Occipital lobe (tissue), 2 donors: Measurements from ENCODE around the gene KRT77. TPM values are rescaled to one million over a fixed set of nuclear protein-coding genes. Genes with fewer than 3 reads are reported as not detected.
"Not testable (repeated sequence)": the region's sequence is repeated elsewhere in the genome, so short reads cannot be mapped to it uniquely, and the experiment has no call there.

Experiments
- DNase-seq: peaks from one replicate; lab custom pipeline; 2025; lab: John Stamatoyannopoulos, UW
- total RNA-seq: library from RNA; depleted of rRNA; stranded (reverse); fragments of >200 nt; gene quantifications from one replicate; pipeline ENCODE4 v1.2.3, GENCODE V29; 2014

The KRT77 gene
- total RNA-seq, 1 donor from 2014 or later = not detected

DNA sequence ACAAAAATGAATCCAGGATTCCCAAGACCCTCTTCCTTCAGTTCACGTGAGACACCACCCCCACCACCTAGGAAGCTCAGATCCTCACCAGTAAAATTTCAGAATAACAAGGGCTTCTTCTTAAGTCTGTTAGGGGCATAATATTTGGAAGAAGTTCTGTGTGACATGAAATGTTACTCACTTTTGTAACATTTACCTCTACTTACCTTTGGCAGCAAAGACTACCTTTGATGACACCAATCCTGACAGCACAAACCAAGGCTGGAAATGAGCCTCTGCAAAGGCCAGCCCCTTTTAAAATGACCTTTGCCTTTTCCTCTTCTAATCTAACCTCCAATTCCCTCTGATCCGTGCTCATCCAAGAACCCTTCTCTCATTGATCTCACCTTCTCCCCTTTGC, 19.4 kb upstream of the KRT77 start:
- no peak for DNase-seq

DNA sequence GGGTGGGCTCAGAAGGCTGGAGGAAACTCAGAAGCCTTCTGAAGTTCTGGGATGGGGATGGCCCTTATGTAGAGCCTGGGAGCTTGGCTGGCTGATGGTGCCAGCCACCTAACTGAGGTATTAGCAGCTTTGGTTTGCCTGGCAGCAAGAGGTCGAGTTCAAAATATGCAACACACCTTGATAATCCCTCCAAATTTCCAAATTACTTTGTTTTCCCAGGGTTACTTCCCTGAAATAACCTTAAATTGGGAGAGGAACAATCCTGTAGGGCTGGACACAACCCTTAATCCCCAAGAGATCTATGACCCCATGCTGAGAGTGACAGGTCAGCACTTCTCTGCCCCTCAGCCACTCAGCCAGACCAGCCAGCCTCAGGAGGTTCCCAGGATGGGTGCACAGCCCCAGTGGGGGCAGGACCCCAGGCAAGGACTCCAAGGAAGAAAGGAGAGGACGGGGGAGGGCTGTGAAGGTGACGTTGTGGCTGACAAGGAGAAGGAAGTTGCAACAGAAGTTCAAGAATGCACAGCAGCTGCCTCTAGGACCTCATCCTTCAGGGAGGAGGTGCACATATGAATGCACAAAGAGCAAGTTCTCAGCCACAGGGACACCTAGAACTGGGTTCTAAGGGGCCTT, 18.6 kb upstream of the KRT77 start:
- no peak for DNase-seq

DNA sequence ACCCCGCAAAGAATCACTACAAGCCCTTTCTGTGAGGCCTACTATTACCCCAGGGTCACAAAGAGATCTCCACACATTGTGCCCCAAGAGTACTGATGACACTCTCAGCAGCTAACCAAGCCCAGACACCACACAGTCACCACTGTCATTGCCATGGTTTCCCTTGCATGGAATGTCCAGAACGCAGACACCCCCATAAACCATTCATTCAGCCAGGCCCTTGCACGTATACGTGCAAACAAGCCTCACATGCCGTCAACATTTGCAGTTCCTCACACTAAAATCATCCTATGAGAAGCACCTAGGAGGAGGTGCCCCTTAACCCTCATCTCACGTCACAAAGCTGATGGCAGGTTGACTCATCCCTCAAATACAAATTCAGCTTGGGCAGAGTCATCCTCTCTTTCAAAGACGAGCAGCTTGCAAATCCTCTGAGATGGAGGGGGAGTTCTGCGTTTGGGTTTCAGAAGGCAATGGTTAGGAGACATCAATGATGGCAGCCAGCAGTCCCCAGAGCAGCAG, 17.1 kb upstream of the KRT77 start:
- DNase-seq = no peak

DNA sequence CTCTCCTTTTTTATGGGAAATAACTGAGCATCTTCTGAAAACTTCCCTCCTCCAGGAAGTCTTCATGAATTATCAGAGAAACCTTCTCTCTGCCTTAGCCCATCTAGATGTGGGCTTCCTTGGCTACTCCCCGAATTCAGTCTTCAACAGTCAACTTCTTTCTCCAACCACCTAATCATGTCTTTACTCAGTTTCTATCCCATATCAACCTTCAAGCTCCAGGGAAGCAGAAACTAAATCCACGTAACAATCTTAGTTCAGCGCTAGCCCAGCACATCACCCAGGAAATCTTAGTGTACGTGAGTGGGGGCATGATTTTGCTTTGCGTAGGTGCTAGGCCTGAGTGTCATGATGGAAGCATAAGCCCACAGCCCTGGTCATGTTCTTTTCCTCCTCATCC, 12.7 kb upstream of the KRT77 start:
- DNase-seq = no peak

DNA sequence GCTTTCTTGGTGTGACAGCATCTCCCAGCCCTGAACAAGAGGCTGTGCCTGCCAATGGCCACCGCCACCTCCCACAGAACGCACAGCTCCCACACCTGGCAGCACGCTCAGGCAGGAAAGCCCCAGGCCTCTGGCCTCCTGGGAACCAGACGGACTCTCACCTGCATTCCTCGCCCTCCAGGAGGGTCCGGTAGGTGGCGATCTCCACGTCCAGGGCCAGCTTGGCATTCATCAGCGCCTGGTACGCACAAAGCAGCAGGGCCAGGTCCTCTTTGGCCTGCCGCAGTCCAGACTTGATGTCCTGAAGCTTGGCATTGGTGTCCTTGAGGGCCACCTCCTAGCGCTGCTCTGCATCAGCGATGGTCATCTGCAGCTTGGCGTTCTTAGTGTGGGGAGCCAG, 12.1 kb upstream of the KRT77 start:
- DNase-seq = no peak

DNA sequence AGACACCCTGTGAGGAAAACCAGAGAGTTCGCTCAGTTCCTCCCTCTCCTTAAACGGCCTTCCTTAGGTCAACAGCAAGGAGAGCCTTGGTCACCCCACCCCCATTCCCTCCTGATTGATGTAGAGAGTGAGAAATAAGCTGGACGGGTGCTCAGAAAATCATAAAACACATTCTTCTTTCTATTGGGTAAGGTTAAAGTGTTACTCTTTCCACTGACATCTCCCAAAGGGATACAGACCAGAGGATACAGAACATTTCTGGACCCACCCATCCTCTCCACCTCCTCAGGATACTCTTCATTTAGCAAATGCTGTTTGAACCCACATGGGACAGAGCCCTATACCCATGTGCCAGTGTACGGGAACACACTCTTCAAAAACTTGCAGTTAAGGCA, 11.6 kb upstream of the KRT77 start:
- DNase-seq = no peak

DNA sequence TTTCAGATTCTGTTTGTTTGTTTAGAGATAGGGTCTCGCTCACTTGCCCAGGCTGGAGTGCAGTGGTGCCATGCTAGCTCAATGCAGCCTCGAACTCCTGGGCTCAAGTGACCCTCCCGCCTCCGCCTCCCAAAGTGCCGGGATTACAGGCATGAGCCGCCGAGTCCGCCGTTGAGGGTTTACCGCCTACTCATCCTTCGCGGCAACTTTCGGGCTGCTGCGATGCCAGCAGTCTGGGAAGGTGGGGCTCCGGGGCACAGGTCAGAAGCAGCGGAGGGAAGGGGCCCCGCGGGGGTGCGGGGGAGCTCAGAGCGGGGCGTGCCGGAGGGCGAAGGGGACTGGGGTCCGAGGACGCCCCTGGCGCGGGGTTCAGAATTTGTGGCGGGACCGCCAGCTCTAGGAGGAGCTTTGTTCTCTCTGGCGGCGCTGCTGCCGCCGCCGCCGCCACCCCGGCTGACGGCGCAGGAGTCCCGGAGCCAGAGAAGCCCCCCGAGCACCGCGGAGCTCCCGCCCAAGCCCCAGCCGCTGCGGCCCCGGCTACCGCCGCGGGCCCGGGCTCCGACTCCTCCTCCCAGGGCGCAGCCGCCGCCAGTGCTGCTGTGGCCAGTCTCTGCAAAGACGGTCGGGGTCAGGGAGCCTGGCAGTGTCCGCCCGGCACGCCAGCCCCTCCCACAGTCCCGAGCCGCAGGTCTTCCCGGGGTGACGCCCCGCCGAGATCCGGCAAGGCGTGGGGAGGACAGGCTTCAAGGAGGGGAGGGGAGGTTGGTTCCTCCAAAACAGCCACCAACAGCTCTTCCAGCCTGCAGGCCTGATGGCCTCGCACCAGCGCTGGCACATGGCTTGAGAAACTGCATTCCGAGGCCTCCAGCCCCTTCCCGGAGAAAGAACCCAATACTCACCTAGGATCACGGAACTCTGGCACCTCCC, 10.9 kb upstream of the KRT77 start:
- DNase-seq = no peak

DNA sequence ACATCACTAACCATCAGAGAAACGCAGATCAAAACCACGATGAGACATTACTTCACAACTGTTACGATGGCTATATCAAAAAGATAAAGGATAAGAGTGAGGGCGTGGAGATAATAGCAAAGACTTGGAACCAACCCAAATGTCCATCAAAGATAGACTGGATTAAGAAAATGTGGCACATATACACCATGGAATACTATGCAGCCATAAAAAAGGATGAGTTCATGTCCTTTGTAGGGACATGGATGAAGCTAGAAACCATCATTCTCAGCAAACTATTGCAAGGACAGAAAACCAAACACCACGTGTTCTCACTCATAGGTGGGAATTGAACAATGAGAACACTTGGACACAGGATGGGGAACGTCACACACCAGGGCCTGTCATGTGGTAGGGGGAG, 8.8 kb upstream of the KRT77 start:
- not testable (repeated sequence) for DNase-seq

DNA sequence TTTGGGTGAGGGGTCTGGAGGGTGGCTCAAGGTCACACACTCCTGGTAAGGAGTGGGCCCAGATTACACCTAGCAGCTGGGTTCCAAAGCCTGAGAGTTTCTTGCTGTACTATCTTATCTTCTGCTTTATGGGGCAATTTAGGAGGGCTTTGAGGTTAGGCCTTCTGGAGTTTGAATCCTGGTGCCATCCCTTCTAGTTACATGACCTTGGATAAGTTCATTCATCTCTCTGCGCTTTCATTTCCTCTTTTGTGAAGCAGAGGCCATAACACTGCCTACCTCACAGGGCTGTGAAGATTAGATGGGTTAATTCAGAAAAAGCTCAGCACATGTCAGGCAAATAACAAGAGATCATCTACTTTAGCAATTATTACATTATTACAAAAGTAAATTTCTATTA, 7.4 kb upstream of the KRT77 start:
- no peak for DNase-seq

DNA sequence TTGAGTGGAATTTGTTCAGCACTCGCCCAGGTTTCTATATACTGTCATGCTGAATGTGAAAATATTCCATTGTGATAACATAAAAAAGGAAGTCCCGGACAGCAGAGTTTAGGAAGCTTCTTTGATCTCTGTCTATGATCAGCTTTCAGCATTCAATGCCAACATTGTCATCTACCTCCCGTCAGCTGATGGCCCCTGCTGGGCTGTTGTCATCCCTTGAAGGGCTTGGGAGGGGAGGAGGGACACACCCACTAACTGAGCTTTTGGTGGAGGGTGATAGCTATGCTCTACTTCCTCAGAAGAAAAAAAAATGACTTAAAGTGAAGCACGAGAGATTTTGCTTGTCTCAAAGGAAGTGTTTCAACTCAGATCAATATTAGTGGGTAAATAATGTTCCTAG, 4.7 kb upstream of the KRT77 start:
- DNase-seq = no peak

DNA sequence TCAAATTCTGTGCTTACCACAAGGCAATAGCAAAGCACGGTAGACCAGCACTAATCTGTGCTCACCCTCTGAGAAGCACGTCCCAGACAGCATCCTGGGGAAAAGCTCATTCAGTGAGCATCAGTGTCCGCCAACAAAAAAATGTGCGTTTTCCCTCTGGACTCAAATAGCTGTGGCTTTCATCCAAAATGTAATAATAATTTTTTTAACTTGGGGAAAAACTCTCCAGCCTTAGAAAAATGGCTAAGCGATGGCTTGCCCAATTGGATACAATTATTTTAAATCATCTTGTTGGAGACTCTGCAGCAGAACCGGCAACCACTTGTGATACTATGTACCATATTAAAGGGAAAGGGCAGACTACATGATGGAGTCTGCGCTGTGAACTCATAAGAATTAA, 1.1 kb upstream of the KRT77 start:
- DNase-seq = no peak

DNA sequence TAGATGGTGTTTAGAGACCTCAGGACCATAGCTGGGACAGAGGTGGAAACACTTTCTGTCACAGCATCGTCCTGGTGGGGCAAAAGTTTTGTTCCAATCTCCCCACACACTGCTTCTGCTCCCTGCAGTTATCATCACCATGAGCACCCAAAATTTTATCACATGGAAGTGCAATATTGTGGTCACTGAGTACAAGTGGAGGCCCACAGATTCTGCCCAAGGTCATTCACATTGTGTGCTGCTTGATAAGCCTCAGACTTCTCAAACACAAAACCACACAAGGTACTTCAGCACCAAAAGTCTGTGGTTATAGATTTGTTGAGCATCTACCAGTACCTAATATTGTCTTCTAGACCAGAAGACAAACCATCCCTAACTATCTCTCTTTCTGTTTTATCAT, 554 bp upstream of the KRT77 start:
- DNase-seq = no peak

DNA sequence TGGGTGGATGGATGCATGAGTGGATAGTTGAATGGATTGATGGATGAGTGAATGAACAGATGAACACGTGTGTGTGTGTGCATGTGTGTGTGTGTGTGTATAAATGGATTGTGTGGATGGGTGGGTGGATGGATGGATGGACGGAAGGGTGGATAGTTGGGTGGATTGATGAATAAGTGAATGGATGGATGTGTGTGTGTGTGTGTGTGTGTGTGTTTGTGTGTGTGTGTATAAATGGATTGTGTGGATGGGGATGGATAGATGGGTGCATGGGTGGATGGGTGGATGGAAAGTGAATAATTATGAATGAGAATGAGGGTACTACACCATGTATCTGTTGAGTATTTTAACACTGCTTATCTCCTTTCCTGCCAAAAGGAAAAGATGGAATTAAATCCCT, 986 bp downstream of the KRT77 start:
- no peak for DNase-seq

DNA sequence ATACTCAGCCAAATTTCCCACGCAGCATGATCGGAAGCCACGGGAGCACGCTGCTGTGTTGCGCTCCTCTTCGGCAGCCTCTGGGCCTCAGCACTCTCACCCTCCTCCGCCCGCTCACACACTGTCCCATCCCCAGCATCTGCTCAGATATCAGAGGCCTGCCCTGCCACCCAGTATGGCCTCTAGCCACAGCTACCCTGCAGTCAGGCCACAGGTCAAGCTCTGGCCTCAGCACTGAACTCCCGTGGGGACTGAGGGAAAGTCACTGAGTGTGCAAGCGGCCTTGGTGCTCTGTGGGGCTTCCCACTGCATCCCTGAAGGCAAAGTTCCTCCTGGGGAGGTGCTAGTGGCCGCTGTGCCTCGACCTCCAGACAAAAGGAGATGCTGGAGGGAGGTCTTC, 2.0 kb downstream of the KRT77 start:
- DNase-seq = no peak

DNA sequence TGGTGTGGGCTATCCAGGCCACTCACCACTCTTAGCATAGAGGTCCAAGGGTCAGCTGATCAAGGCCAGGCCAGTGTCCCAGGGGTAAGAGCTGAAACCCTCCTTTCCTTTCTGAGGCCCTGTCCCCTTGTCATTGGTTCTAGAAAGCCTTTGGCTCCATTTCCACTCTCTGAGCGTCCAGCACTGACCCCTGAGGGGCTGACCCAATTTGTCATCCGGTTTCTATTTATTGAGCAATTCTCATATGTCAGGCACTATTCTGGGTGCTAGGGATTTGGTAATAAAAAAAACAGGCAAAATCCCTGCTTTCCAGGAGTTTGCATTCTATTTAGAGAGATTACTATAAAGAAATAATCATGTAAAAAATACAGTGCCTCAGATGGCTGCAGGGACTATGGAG, 3.4 kb downstream of the KRT77 start:
- no peak for DNase-seq

DNA sequence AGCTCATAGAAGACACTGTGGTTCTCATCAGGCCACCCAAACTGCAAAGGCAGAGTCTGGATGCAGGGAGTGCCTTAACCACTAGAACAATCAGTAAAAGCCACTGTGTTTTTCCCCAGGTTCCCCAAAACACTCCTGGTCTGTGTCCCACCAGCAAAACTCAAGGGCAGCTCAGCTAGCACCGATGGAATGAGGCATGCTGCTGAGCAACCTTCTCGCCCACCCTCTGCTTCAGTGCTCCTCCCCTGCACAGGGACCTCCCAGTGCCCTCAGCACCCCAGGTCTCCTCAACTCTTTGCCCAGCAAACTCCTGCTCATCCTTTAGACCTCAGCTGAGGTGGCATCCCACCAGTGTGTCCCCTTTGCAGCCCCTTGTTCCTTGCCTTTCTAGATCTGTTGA, 4.0 kb downstream of the KRT77 start:
- no peak for DNase-seq

DNA sequence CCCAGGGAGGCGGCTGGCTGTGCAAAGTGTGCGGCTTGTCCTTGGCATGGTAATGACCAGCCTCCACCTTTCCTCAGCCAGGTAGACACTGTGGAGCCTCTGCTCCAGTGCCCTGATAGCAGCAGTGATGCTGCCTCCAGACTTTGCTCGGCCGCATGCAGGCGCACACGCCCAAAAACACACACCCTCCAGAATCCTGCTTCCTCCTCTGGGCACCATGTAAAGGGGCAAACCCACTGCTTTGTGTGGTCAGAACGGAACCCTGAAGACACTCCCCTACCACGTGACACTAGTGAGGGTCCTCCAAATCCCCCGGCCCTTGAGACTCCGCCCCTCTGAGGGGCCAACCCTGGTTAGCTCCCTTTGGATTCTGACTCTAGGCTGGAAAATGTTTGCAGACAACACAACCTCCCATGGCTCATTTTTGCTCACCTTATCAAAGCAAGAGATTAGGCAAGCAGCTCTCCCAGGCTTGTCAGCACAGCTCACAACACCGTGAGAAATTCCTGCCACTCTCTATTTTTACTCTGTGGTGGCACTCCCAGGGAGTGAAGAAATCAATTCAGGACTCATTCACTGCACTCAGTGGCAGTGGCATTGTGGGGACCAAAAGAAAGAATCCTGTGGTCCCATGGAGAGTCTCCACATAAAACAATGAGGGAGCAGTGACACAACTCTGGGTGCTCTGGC, 4.5 kb downstream of the KRT77 start:
- no peak for DNase-seq

DNA sequence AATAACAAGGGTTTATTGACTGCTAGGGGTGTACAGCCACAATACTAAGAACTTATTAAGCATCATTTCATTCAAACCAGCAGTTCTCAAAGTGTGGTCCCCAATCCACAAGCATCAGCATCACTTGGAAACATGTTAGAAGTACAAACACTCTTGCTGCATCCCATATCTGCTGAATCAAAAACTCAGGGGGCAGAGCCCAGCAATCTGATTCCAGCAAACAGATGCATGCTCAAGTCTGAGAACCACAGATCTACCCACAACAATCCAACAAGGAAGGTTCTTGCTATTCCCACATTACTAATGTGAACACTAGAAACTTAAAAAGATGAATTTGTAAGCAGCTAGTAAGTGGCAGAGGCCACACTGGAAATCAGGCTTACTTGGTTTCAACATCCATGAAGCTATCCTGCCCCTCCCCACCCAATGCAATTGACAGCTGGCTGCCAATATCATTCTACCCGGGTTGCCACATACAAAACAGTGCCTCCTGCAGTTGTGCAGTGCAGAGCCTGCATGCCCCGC, 6.2 kb downstream of the KRT77 start:
- DNase-seq = no peak

DNA sequence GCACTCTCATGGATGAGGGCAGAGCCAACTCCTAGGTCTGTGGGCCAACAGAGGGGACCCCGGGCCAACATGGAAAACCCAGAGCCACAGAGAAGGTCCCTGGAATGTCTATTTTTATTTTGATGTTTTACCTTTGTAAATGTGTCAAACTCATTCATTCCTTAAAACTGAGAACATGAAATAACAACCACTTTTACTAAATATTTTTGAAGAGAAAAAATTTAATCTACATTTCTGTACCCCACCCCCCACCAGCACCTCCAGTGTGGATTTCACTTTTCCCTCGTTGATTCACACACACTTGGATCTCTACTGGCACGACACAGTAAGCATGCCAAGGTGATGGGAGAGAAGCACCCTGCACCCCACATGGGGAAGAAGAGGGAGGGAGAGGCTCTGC, 6.7 kb downstream of the KRT77 start:
- no peak for DNase-seq

DNA sequence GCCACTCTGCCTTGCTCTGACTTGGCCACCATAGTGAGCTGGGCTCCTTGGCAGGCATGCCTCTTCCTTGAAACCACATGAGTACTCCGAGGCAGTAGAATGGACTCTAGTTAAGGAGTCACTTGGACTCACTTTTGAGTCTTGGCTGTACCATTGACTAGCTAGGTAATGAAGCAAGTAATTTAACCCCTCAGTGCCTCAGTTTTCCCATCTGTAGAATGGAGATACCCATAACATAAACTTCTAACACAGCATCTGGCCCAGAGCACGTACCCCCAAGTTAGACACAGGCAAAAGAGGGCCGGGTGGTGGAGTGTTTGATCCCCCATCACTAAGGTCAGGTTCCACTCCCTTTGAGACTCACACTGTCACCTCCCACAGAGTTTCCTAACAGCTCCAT, 8.3 kb downstream of the KRT77 start:
- no peak for DNase-seq

DNA sequence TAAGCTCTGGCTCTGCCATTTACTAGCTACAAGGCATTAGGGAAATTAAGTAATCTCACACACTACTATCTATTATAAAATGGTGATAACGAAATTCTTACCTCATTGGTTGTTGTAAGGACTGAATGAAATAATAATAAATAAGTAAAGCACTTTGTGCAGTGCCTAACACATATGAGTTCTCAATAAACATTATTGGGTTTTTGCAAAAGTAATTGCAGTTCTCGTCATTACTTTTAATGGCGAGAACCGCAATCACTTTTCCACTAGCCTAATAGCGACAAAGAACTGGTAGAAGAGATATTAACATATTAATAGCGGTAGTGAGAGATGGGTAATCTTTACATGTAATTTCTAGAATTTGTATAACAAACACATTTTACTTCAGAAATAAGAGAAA, 9.2 kb downstream of the KRT77 start:
- DNase-seq = no peak

DNA sequence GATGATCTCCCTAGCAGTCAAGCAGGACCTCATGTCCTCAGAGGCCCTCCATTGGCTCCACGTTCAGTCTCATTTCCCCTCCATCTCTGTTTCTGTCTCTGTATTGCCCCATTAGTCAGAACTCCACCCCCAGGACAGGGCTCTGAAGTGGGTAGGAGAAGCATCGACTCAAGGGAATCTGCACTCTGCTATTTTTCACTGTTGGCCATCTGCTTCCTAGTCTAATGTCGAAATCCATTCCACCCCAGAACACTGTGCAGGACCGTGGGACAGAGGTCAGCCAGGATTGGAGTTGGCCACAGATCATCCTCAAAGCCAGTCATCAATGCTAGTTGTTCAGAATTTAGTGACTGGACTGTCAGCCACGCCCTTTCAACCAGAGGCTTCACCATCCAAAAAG, 10.1 kb downstream of the KRT77 start:
- DNase-seq = no peak
